D721Med (cell line): ENCODE measurements around the gene ANXA2R.

Experiments
- DNase-seq: peaks from one replicate; pipeline ENCODE4 v3.0.0; 2011; ENCODE audit warnings: low spot score; ENCODE audit not compliant: insufficient read length
- FAIRE-seq: peaks from 2 replicates; lab custom pipeline; 2011; peaks lifted over from hg19 to GRCh38; lab: Jason Lieb, UNC
- CTCF ChIP-seq: IDR thresholded peaks from 2 replicates; pipeline ENCODE4 v1.5.1; 2012; ENCODE audit warnings: mild to moderate bottlenecking, control low read depth; ENCODE audit not compliant: insufficient read depth; ENCODE audit errors: missing control alignments

The ANXA2R gene

GRCh38 chr5:43020399-43020746, 19.7 kb downstream of the ANXA2R start:
- FAIRE-seq = no peak

GRCh38 chr5:43019614-43020398, 20.3 kb downstream of the ANXA2R start:
- no peak for FAIRE-seq
- no peak for DNase-seq
- peak; percentile 18 for TF ChIP-seq CTCF

More at GRCh38 chr5:43020399-43020746, 19.7 kb downstream of the ANXA2R start:
- TF ChIP-seq CTCF = no peak
- no peak for DNase-seq

- DNase-seq (no peak), FAIRE-seq (no peak)
- TF ChIP-seq CTCF = no peak
Measured at GRCh38 chr5:43019291-43019613, 20.9 kb downstream of the ANXA2R start.

- no peak for FAIRE-seq
- no peak for TF ChIP-seq CTCF
- DNase-seq = no peak
Measured at GRCh38 chr5:43017428-43017815, 22.7 kb downstream of the ANXA2R start.

- FAIRE-seq (no peak), DNase-seq (no peak)
- no peak for TF ChIP-seq CTCF
Measured at GRCh38 chr5:43016217-43016779, 23.8 kb downstream of the ANXA2R start.

- FAIRE-seq = no peak
- no peak for TF ChIP-seq CTCF
- no peak for DNase-seq
Measured at GRCh38 chr5:43014522-43014921, 25.6 kb downstream of the ANXA2R start.

- DNase-seq = no peak
- no peak for FAIRE-seq
- no peak for TF ChIP-seq CTCF
Measured at GRCh38 chr5:43010935-43011315, 29.2 kb downstream of the ANXA2R start.
